Lower leg skin (tissue), 3 donors: Measurements from ENCODE around the gene DOK7.

Experiments used
- CTCF ChIP-seq, 3 donors: fragments of 450-650 bp; IDR thresholded peaks; one replicate each; pipeline ENCODE4 v1.5.1; 2016; ENCODE audit warnings: antibody characterized with exemption in 3 of 3, mild to moderate bottlenecking in 3 of 3, moderate library complexity in 2 of 3
- POLR2A ChIP-seq, 2 donors: fragments of 450-650 bp; IDR thresholded peaks; one replicate each; pipeline ENCODE4 v1.6.1; 2016 to 2017; ENCODE audit warnings: antibody characterized with exemption in 2 of 2, mild to moderate bottlenecking in 1 of 2, moderate library complexity in 1 of 2

GRCh38 chr4:3422808-3423297 lies 40.3 kb upstream of the DOK7 start:
- TF ChIP-seq CTCF (IDR thresholded peaks at IDR 0.05) (no peak), POLR2A (IDR thresholded peaks at IDR 0.05) (no peak)
